HepG2 (cell line): ENCODE results near the gene STKLD1. TPM values are rescaled to one million over a fixed set of nuclear protein-coding genes. Genes with fewer than 3 reads are reported as not detected.

Source experiments
- BHLHE40 ChIP-seq: IDR thresholded peaks from 2 replicates; pipeline ENCODE4 v1.6.1; 2011; ENCODE audit warnings: low read length, improper control_type of control experiment
- CEBPB ChIP-seq: IDR thresholded peaks from 2 replicates; pipeline ENCODE4 v1.6.1; 2011; ENCODE audit warnings: low read depth, low read length, improper control_type of control experiment, borderline replicate concordance
- EED ChIP-seq: sonication (generic); formaldehyde crosslinking; IDR thresholded peaks from 2 replicates; pipeline ENCODE4 v1.5.0; 2020; ENCODE audit warnings: mild to moderate bottlenecking, missing genetic modification reagents
- FOXA3 ChIP-seq: IDR thresholded peaks from 2 replicates; pipeline ENCODE4 v1.6.1; 2016; ENCODE audit warnings: missing genetic modification reagents, missing compliant biosample characterization
- LCORL ChIP-seq, 2 experiments: fragments of 450-650 bp in 1 of 2; sonication (generic) in 1 of 2; formaldehyde crosslinking in 1 of 2; IDR thresholded peaks; 2 replicates each; pipeline versions ENCODE4 v1.5.0 to v1.6.1; 2017 to 2020; ENCODE audit warnings: antibody characterized with exemption in 1 of 2, missing genetic modification reagents in 1 of 2
- MED8 ChIP-seq: sonication (generic); formaldehyde crosslinking; IDR thresholded peaks from 2 replicates; pipeline ENCODE4 v1.8.1; 2023; ENCODE audit warnings: mild to moderate bottlenecking, missing genetic modification reagents; ENCODE audit not compliant: insufficient replicate concordance
- MEF2D ChIP-seq: sonication (generic); formaldehyde crosslinking; IDR thresholded peaks from 2 replicates; pipeline ENCODE4 v1.5.1; 2020; ENCODE audit warnings: mild to moderate bottlenecking, missing genetic modification reagents
- MXI1 ChIP-seq: IDR thresholded peaks from 3 replicates; pipeline ENCODE4 v1.6.1; 2012; ENCODE audit warnings: low read depth, low read length, inconsistent platforms, borderline replicate concordance
- NR1H2 ChIP-seq: sonication (generic); formaldehyde crosslinking; IDR thresholded peaks from 2 replicates; pipeline ENCODE4 v1.8.1; 2022; ENCODE audit warnings: low read depth, missing genetic modification reagents, borderline replicate concordance
- SOX13 ChIP-seq, 3 experiments: fragments of 450-650 bp in 1 of 3; sonication (generic) in 1 of 3; formaldehyde crosslinking in 1 of 3; IDR thresholded peaks in 2 of 3; conservative IDR thresholded peaks in 1 of 3; 2 replicates each; pipeline versions ENCODE4 v1.5.0 to v1.6.1; 2016 to 2020; ENCODE audit warnings: antibody characterized with exemption in 1 of 3, mild to moderate bottlenecking in 1 of 3, missing compliant biosample characterization in 1 of 3, missing genetic modification reagents in 1 of 3, moderate library complexity in 1 of 3
- SOX5 ChIP-seq: IDR thresholded peaks from 2 replicates; pipeline ENCODE4 v1.6.1; 2016; ENCODE audit warnings: borderline replicate concordance
- SP4 ChIP-seq: sonication (generic); formaldehyde crosslinking; IDR thresholded peaks from 2 replicates; pipeline ENCODE4 v1.8.1; 2023; ENCODE audit warnings: mild to moderate bottlenecking, missing genetic modification reagents
- SRSF9 ChIP-seq: fragments of 200-400 bp; formaldehyde crosslinking; IDR thresholded peaks from 2 replicates; pipeline ENCODE4 v1.6.1; 2018; ENCODE audit warnings: borderline replicate concordance, mild to moderate bottlenecking, low read depth, low read length; ENCODE audit not compliant: insufficient read depth, poor library complexity, severe bottlenecking
- ZBTB7B ChIP-seq: sonication (generic); formaldehyde crosslinking; IDR thresholded peaks from 2 replicates; pipeline ENCODE4 v1.4.0; 2020; ENCODE audit warnings: missing genetic modification reagents
- ZNF33B ChIP-seq: sonication (generic); formaldehyde crosslinking; IDR thresholded peaks from 2 replicates; pipeline ENCODE4 v1.5.1; 2020; ENCODE audit warnings: mild to moderate bottlenecking, missing genetic modification reagents
- ZNF552 ChIP-seq: sonication (generic); formaldehyde crosslinking; IDR thresholded peaks from 2 replicates; pipeline ENCODE4 v1.9.0; 2022; ENCODE audit warnings: missing genetic modification reagents, mild to moderate bottlenecking, borderline replicate concordance
- ZNF605 ChIP-seq: sonication (generic); formaldehyde crosslinking; IDR thresholded peaks from 2 replicates; pipeline ENCODE4 v1.8.0; 2022; ENCODE audit warnings: mild to moderate bottlenecking, missing genetic modification reagents
- polyA plus RNA-seq, 8 experiments: library from polyadenylated mRNA; depleted of rRNA in 3 of 8; stranded (reverse) in 7 of 8; unstranded in 1 of 8; fragments of >200 nt; fragmentation: Illumina TruSeq in 4 of 8; extraction: Trizol in 4 of 8; gene quantifications; 2 replicates each; pipeline versions ENCODE4 v1.2.1 to v1.2.3, GENCODE V29; 2011 to 2016; ENCODE audit warnings: low read depth in 4 of 8, missing spikeins in 1 of 8, mixed read lengths in 1 of 8; ENCODE audit not compliant: insufficient read depth in 1 of 8
- total RNA-seq, 5 experiments: library from RNA; depleted of rRNA; stranded (reverse); fragments of >200 nt; fragmentation: Illumina TruSeq; extraction: Trizol; gene quantifications; 2 replicates each; pipeline ENCODE4 v1.2.3, GENCODE V29; 2016; ENCODE audit warnings: low read depth in 1 of 5
- TF ChIP-seq, protein P1 (sequence below): sonication (generic); formaldehyde crosslinking; IDR thresholded peaks from 2 replicates; pipeline ENCODE4 v1.5.0; 2020; ENCODE audit warnings: missing genetic modification reagents
- TF ChIP-seq, protein P2 (sequence below): sonication (generic); formaldehyde crosslinking; IDR thresholded peaks from 2 replicates; pipeline ENCODE4 v1.4.0; 2020; ENCODE audit warnings: mild to moderate bottlenecking, missing genetic modification reagents
- TF ChIP-seq, protein P3 (sequence below): sonication (generic); formaldehyde crosslinking; IDR thresholded peaks from 2 replicates; pipeline ENCODE4 v1.4.0; 2020; ENCODE audit warnings: missing genetic modification reagents
- TF ChIP-seq, protein P4 (sequence below): sonication (generic); formaldehyde crosslinking; IDR thresholded peaks from 2 replicates; pipeline ENCODE4 v1.8.0; 2022; ENCODE audit warnings: missing genetic modification reagents, mild to moderate bottlenecking, inconsistent platforms, borderline replicate concordance

Gene STKLD1
- total and polyA plus RNA-seq, 2 of the 13 experiments (the other 11 are each of a cell fraction or from before 2014, with no cell fraction given): 1.5 to 2.2 TPM

DNA sequence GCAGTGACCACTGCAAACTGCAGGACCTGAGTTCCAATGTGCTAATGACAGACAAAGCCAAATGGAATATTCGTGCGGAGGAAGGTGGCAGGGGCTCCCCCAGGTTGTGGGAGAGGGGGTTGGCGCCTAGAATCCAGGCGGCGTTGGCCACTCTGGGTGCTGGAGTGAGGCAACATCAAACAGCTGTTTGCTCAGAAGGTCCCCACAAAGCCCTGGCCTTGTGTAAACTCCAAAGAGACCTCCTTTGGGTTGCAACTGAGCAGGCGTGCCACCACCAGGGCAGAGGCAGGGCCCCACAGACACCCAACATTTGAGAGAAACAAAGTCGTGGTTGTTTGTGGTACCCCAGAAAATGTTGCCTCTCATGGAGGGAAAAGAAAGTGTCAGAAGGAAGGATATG is 14.5 kb downstream of the STKLD1 start (continued):
- TF ChIP-seq BHLHE40 (no peak), SOX13 (IDR thresholded peaks at IDR 0.05) (no peak), SOX13 (CRISPR knock-in tag; conservative IDR thresholded peaks at IDR 0.05 in 1 of 2, IDR thresholded peaks at IDR 0.05 in 1 of 2) (peak in 1 of 2 experiments; percentile 19; a peak in 1 of 4 replicates), SP4 (CRISPR knock-in tag) (0 out of 2 replicates have a peak, but pooled peaks have one; percentile 23), FOXA3 (CRISPR knock-in tag) (peak; percentile 54), MXI1 (no peak), ZNF605 (CRISPR knock-in tag) (0 out of 2 replicates have a peak, but pooled peaks have one; percentile 53), CEBPB (peak; percentile 9; the same call in 1 of the 2 replicates), LCORL (IDR thresholded peaks at IDR 0.05) (no peak), LCORL (CRISPR knock-in tag; IDR thresholded peaks at IDR 0.05) (0 out of 2 replicates have a peak, but pooled peaks have one; percentile 29), MEF2D (CRISPR knock-in tag) (no peak), SRSF9 (no peak), NR1H2 (CRISPR knock-in tag) (no peak), ZNF33B (no peak), ZNF552 (CRISPR knock-in tag) (no peak), MED8 (no peak), ZBTB7B (no peak), EED (CRISPR knock-in tag) (no peak), SOX5 (CRISPR knock-in tag) (no peak)
- TF ChIP-seq, protein P1, sequence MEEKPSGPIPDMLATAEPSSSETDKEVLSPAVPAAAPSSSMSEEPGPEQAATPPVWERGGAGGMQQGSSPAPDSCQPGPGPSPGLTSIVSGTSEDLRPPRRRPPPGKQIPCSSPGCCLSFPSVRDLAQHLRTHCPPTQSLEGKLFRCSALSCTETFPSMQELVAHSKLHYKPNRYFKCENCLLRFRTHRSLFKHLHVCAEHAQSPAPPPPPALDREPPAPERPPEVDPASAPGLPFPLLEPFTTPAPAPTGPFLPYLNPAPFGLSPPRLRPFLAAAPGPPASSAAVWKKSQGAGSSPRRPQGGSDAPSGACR: 0 out of 2 replicates have a peak, but pooled peaks have one; percentile 78
- TF ChIP-seq, protein P2, sequence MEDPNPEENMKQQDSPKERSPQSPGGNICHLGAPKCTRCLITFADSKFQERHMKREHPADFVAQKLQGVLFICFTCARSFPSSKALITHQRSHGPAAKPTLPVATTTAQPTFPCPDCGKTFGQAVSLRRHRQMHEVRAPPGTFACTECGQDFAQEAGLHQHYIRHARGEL (CRISPR knock-in tag): no peak
- TF ChIP-seq, protein P3, sequence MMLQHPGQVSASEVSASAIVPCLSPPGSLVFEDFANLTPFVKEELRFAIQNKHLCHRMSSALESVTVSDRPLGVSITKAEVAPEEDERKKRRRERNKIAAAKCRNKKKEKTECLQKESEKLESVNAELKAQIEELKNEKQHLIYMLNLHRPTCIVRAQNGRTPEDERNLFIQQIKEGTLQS: no peak
- TF ChIP-seq, protein P4, sequence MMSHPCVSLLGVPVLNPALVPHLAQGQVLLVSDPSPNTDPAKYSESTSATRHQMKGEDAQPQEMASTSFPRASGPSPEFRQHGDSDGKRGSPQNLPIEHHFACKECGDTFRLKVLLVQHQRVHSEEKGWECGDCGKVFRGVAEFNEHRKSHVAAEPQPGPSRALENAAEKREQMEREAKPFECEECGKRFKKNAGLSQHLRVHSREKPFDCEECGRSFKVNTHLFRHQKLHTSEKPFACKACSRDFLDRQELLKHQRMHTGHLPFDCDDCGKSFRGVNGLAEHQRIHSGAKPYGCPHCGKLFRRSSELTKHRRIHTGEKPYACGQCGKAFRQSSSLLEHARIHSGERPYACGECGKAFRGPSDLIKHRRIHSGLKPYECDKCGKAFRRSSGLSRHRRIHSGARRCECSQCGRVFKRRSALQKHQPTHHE (CRISPR knock-in tag): no peak
